WTC11 (cell line): ENCODE measurements around the gene GRAP2. TPM values are rescaled to one million over a fixed set of nuclear protein-coding genes. Genes with fewer than 3 reads are reported as not detected.

Source experiments
- ATAC-seq: fragments of 200-7000 bp; cut with Tn5 transposase; 2 replicates; pipeline ENCODE4 v1.10.0; 2021; ENCODE audit warnings: mild to moderate bottlenecking, moderate library complexity
- CTCF ChIA-PET: fragments of 300-600 bp; sonication (Branson Sonifier 250); formaldehyde crosslinking; loops from one replicate; lab custom pipeline; 2021; ENCODE audit warnings: antibody characterized with exemption; lab: Charles Lee
- POLR2A ChIA-PET: fragments of 350-600 bp; sonication (Branson Sonifier 250); formaldehyde crosslinking; loops from one replicate; lab custom pipeline; 2021; ENCODE audit warnings: antibody characterized with exemption; lab: Charles Lee
- DNase-seq: peaks from one replicate; pipeline ENCODE4 v3.0.0; 2021; ENCODE audit warnings: low spot score
- H3K27ac Mint-ChIP-seq: 2 replicates; pipeline ENCODE4 v1.8.0; 2021; ENCODE audit warnings: mixed read lengths
- H3K27me3 Mint-ChIP-seq: 2 replicates; pipeline ENCODE4 v1.8.0; 2021; ENCODE audit warnings: low read depth, mild to moderate bottlenecking, moderate library complexity, mixed read lengths
- H3K36me3 Mint-ChIP-seq: 2 replicates; pipeline ENCODE4 v1.8.0; 2021; ENCODE audit warnings: mixed read lengths
- H3K4me1 Mint-ChIP-seq: 2 replicates; pipeline ENCODE4 v1.8.0; 2022; ENCODE audit warnings: mixed read lengths
- H3K4me3 Mint-ChIP-seq: 2 replicates; pipeline ENCODE4 v1.8.0; 2021; ENCODE audit warnings: mild to moderate bottlenecking, moderate library complexity, mixed read lengths
- H3K9me3 Mint-ChIP-seq: 2 replicates; pipeline ENCODE4 v1.8.0; 2021; ENCODE audit warnings: mixed read lengths
- ATF6 ChIP-seq: sonication (generic); formaldehyde crosslinking; IDR thresholded peaks from 2 replicates; pipeline ENCODE4 v1.8.1; 2023; ENCODE audit warnings: mild to moderate bottlenecking, missing genetic modification reagents
- CDX4 ChIP-seq: fragments of 250-450 bp; sonication (Bioruptor Pico); IDR thresholded peaks from 2 replicates; pipeline ENCODE4 v1.9.0; 2021; ENCODE audit warnings: moderate library complexity, mild to moderate bottlenecking, inconsistent platforms, borderline replicate concordance
- CREB1 ChIP-seq: sonication (generic); formaldehyde crosslinking; IDR thresholded peaks from 2 replicates; pipeline ENCODE4 v1.8.0; 2023; ENCODE audit warnings: mild to moderate bottlenecking, missing genetic modification reagents
- CTCF ChIP-seq: fragments of 200-600 bp; IDR thresholded peaks from 2 replicates; pipeline ENCODE4 v1.8.0; 2022; ENCODE audit warnings: antibody characterized with exemption
- ETV6 ChIP-seq: sonication (generic); formaldehyde crosslinking; IDR thresholded peaks from 2 replicates; pipeline ENCODE4 v1.8.1; 2022; ENCODE audit warnings: mild to moderate bottlenecking, missing genetic modification reagents
- HMGA2 ChIP-seq: fragments of 250-450 bp; sonication (Bioruptor Pico); IDR thresholded peaks from 2 replicates; pipeline ENCODE4 v1.4.0; 2021; ENCODE audit warnings: mild to moderate bottlenecking, moderate library complexity
- IRF2 ChIP-seq: sonication (generic); formaldehyde crosslinking; IDR thresholded peaks from 2 replicates; pipeline ENCODE4 v1.8.0; 2022; ENCODE audit warnings: low read depth, missing genetic modification reagents, borderline replicate concordance
- MYBL2 ChIP-seq: sonication (generic); formaldehyde crosslinking; IDR thresholded peaks from 2 replicates; pipeline ENCODE4 v1.8.1; 2023; ENCODE audit warnings: mild to moderate bottlenecking, moderate library complexity, missing genetic modification reagents
- NFYB ChIP-seq: sonication (generic); formaldehyde crosslinking; conservative IDR thresholded peaks from 2 replicates; pipeline ENCODE4 v1.8.0; 2022; ENCODE audit warnings: low read depth, missing genetic modification reagents
- OVOL2 ChIP-seq: fragments of 250-450 bp; sonication (Bioruptor Pico); IDR thresholded peaks from 2 replicates; pipeline ENCODE4 v1.9.0; 2021; ENCODE audit warnings: mild to moderate bottlenecking, borderline replicate concordance
- PRDM15 ChIP-seq: sonication (generic); formaldehyde crosslinking; IDR thresholded peaks from 2 replicates; pipeline ENCODE4 v1.8.0; 2022; ENCODE audit warnings: missing genetic modification reagents
- PRRX2 ChIP-seq: fragments of 250-450 bp; sonication (Bioruptor Pico); IDR thresholded peaks from 2 replicates; pipeline ENCODE4 v1.8.0; 2021; ENCODE audit warnings: mild to moderate bottlenecking
- SMAD4 ChIP-seq: sonication (generic); formaldehyde crosslinking; IDR thresholded peaks from 2 replicates; pipeline ENCODE4 v1.8.0; 2022; ENCODE audit warnings: mild to moderate bottlenecking, missing genetic modification reagents
- SOX15 ChIP-seq: fragments of 250-450 bp; sonication (Bioruptor Pico); IDR thresholded peaks from 2 replicates; pipeline ENCODE4 v1.9.0; 2021; ENCODE audit warnings: mild to moderate bottlenecking
- TEAD1 ChIP-seq: sonication (generic); formaldehyde crosslinking; IDR thresholded peaks from 2 replicates; pipeline ENCODE4 v1.8.0; 2022; ENCODE audit warnings: mild to moderate bottlenecking, missing genetic modification reagents
- TEAD4 ChIP-seq: sonication (generic); formaldehyde crosslinking; IDR thresholded peaks from 2 replicates; pipeline ENCODE4 v1.8.0; 2022; ENCODE audit warnings: mild to moderate bottlenecking, missing genetic modification reagents
- TP53 ChIP-seq: sonication (generic); formaldehyde crosslinking; IDR thresholded peaks from 2 replicates; pipeline ENCODE4 v1.8.1; 2023; ENCODE audit warnings: mild to moderate bottlenecking, missing genetic modification reagents
- ZBTB21 ChIP-seq: sonication (generic); formaldehyde crosslinking; IDR thresholded peaks from 2 replicates; pipeline ENCODE4 v1.8.1; 2023; ENCODE audit warnings: mild to moderate bottlenecking, missing genetic modification reagents, borderline replicate concordance
- ZBTB43 ChIP-seq: sonication (generic); formaldehyde crosslinking; IDR thresholded peaks from 2 replicates; pipeline ENCODE4 v1.8.1; 2023; ENCODE audit warnings: mild to moderate bottlenecking, missing genetic modification reagents
- ZNF138 ChIP-seq: sonication (generic); formaldehyde crosslinking; conservative IDR thresholded peaks from 2 replicates; pipeline ENCODE4 v1.8.1; 2022; ENCODE audit warnings: mild to moderate bottlenecking, moderate library complexity, missing genetic modification reagents
- ZNF263 ChIP-seq: sonication (generic); formaldehyde crosslinking; IDR thresholded peaks from 2 replicates; pipeline ENCODE4 v1.8.1; 2022; ENCODE audit warnings: low read depth, mild to moderate bottlenecking, moderate library complexity, missing genetic modification reagents
- ZNF317 ChIP-seq: sonication (generic); formaldehyde crosslinking; IDR thresholded peaks from 2 replicates; pipeline ENCODE4 v1.8.1; 2023; ENCODE audit warnings: low read depth, mild to moderate bottlenecking, moderate library complexity, missing genetic modification reagents, borderline replicate concordance
- ZNF671 ChIP-seq: fragments of 250-450 bp; sonication (Bioruptor Pico); IDR thresholded peaks from 2 replicates; pipeline ENCODE4 v1.8.0; 2021; ENCODE audit warnings: mild to moderate bottlenecking
- ZSCAN18 ChIP-seq: fragments of 250-450 bp; sonication (Bioruptor Pico); IDR thresholded peaks from 2 replicates; pipeline ENCODE4 v2.1.2; 2022; ENCODE audit warnings: mild to moderate bottlenecking, moderate library complexity
- total RNA-seq: library from RNA; stranded (reverse); gene quantifications from 3 replicates; pipeline ENCODE4 v1.2.3, GENCODE V29; 2021

GRAP2 gene
- total RNA-seq, 1 experiment from 2014 or later = 0.33 TPM

- TF ChIP-seq ATF6 (no peak), ZSCAN18 (CRISPR knock-in tag) (no peak), IRF2 (CRISPR knock-in tag) (no peak), ZBTB21 (CRISPR knock-in tag) (no peak), ZBTB43 (no peak), ZNF671 (CRISPR knock-in tag) (no peak)
Observed at GRCh38 chr22:39895682-39896081, 5.2 kb upstream of the GRAP2 start (continued).

- no peak overlapping the region for H3K27ac Mint-ChIP-seq
- no peaks in the 10 kb centered on the region for H3K36me3 Mint-ChIP-seq
- H3K4me3 Mint-ChIP-seq = no peak overlapping the region
Observed at GRCh38 chr22:39896313-39896996, 4.4 kb upstream of the GRAP2 start.

GRCh38 chr22:39897841-39898240, 3.0 kb upstream of the GRAP2 start:
- ChIA-PET CTCF (no interaction called here), POLR2A (no interaction called here)
- DNase-seq = no peak
- peaks cover 5% of the 10 kb centered on the region for H3K4me1 Mint-ChIP-seq
- no peak overlapping the region for H3K27ac Mint-ChIP-seq
- no peak overlapping the region for H3K4me3 Mint-ChIP-seq
- peaks cover 7% of the 10 kb centered on the region for H3K27me3 Mint-ChIP-seq
- H3K9me3 Mint-ChIP-seq = no peaks in the 10 kb centered on the region
- no peak for ATAC-seq
- H3K36me3 Mint-ChIP-seq = no peaks in the 10 kb centered on the region
- TF ChIP-seq SOX15 (CRISPR knock-in tag) (no peak), NFYB (CRISPR knock-in tag) (no peak), ZNF317 (no peak), HMGA2 (CRISPR knock-in tag) (no peak), PRDM15 (CRISPR knock-in tag) (no peak), ZNF138 (no peak), ETV6 (no peak), TEAD4 (CRISPR knock-in tag) (no peak), CREB1 (CRISPR knock-in tag) (no peak), TEAD1 (CRISPR knock-in tag) (no peak), CDX4 (CRISPR knock-in tag) (no peak), MYBL2 (CRISPR knock-in tag) (no peak)

More at GRCh38 chr22:39896313-39896996, 4.4 kb upstream of the GRAP2 start:
- POLR2A ChIA-PET = no interaction called here
- H3K27me3 Mint-ChIP-seq = peaks cover 6% of the 10 kb centered on the region
- no peak for DNase-seq
- TF ChIP-seq SMAD4 = no peak
- no peak for TF ChIP-seq PRRX2 (CRISPR knock-in tag)
- no peak for TF ChIP-seq ZNF263 (CRISPR knock-in tag)
- no peak for TF ChIP-seq CTCF
- TF ChIP-seq OVOL2 = no peak
- TF ChIP-seq TP53 (CRISPR knock-in tag) = no peak
- TF ChIP-seq, all 79 proteins: peak for 0
- no peak for ATAC-seq
- CTCF ChIA-PET = interaction anchor here (1.2 to 1.4 kb wide), 2 partner anchors 10 to 36 kb away, joined by 3 to 4 read pairs; no protein-coding TSS in a partner anchor
- H3K4me1 Mint-ChIP-seq = peaks cover 7% of the 10 kb centered on the region
- H3K9me3 Mint-ChIP-seq = no peaks in the 10 kb centered on the region
